GM12878 (cell line): ENCODE results near the gene AFG1L. TPM values are rescaled to one million over a fixed set of nuclear protein-coding genes. Genes with fewer than 3 reads are reported as not detected.

Experiments
- ATAC-seq: fragments of 200-7000 bp; cut with Tn5 transposase; 3 replicates; pipeline ENCODE4 v1.9.1; 2020; ENCODE audit warnings: mild to moderate bottlenecking, moderate library complexity
- BruUV-seq: library from RNA; stranded (reverse); fragments of 400-500 nt; replicated peaks from 2 replicates; lab custom pipeline; 2021; lab: Mats Ljungman, UMichigan
- CTCF ChIA-PET: fragments of 300-600 bp; sonication (Branson Sonifier 250); formaldehyde crosslinking; extraction: SDS; loops from one replicate; lab custom pipeline; 2021; ENCODE audit warnings: inconsistent platforms; lab: Yijun Ruan, JAX
- POLR2A ChIA-PET: fragments of 350-600 bp; formaldehyde crosslinking; extraction: SDS; loops from one replicate; lab custom pipeline; 2021; ENCODE audit warnings: inconsistent platforms; lab: Charles Lee
- RAD21 ChIA-PET: fragments of 300-600 bp; sonication (Branson Sonifier 250); formaldehyde crosslinking; loops from one replicate; lab custom pipeline; 2023; ENCODE audit warnings: antibody characterized with exemption; ENCODE audit not compliant: unreplicated experiment; lab: Charles Lee
- SMC1A ChIA-PET: fragments of 300-600 bp; sonication (Branson Sonifier 250); formaldehyde crosslinking; loops from one replicate; lab custom pipeline; 2023; ENCODE audit not compliant: unreplicated experiment, uncharacterized antibody; lab: Charles Lee
- DNase-seq: peaks from one replicate; pipeline ENCODE4 v3.0.0-alpha.2; 2011; ENCODE audit warnings: low read depth, low spot score
- FAIRE-seq: peaks from 3 replicates; lab custom pipeline; 2011; peaks lifted over from hg19 to GRCh38; lab: Jason Lieb, UNC
- H2AFZ ChIP-seq: 2 replicates; pipeline ENCODE4 v1.6.0; 2011; ENCODE audit warnings: low read depth, low read length, control low read depth; ENCODE audit not compliant: control insufficient read depth
- H3K27ac ChIP-seq: 2 replicates; pipeline ENCODE4 v1.5.1; 2011; ENCODE audit warnings: control low read depth; ENCODE audit not compliant: control insufficient read depth, insufficient read depth
- H3K27me3 ChIP-seq, 2 experiments: replicated peaks in 1 of 2; 2 replicates each; pipeline versions ENCODE4 v1.6.0 to v1.6.1; 2011; ENCODE audit warnings: low read length in 1 of 2; ENCODE audit not compliant: control insufficient read depth in 2 of 2, insufficient read depth in 2 of 2
- H3K36me3 ChIP-seq, 2 experiments: 2 replicates each; pipeline ENCODE4 v1.5.1; 2011; ENCODE audit warnings: low read length in 1 of 2; ENCODE audit not compliant: control insufficient read depth in 2 of 2, insufficient read depth in 2 of 2
- H3K4me1 ChIP-seq: 2 replicates; pipeline ENCODE4 v1.6.1; 2011; ENCODE audit warnings: mild to moderate bottlenecking, low read length, moderate library complexity, mixed read lengths; ENCODE audit not compliant: control insufficient read depth, insufficient read depth
- H3K4me2 ChIP-seq: 2 replicates; pipeline ENCODE4 v1.6.0; 2011; ENCODE audit warnings: control low read depth; ENCODE audit not compliant: control insufficient read depth, insufficient read depth
- H3K4me3 ChIP-seq: fragments of 200-600 bp; sonication (generic); 2 replicates; pipeline ENCODE4 v1.5.1; 2016
- H3K79me2 ChIP-seq: 2 replicates; pipeline ENCODE4 v1.6.0; 2011; ENCODE audit warnings: low read length; ENCODE audit not compliant: control insufficient read depth, insufficient read depth
- H3K9ac ChIP-seq: 2 replicates; pipeline ENCODE4 v1.8.0; 2011; ENCODE audit warnings: low read length, control low read depth, mixed read lengths; ENCODE audit not compliant: control insufficient read depth, insufficient read depth
- H3K9me3 ChIP-seq: replicated peaks from 3 replicates; pipeline ENCODE4 v1.5.1; 2011; ENCODE audit warnings: mild to moderate bottlenecking, low read length; ENCODE audit not compliant: control insufficient read depth, insufficient read depth
- H4K20me1 ChIP-seq: 2 replicates; pipeline ENCODE4 v1.6.0; 2011; ENCODE audit not compliant: control insufficient read depth, insufficient read depth
- BACH1 ChIP-seq: fragments of 450-650 bp; IDR thresholded peaks from 2 replicates; pipeline ENCODE4 v1.6.1; 2017; ENCODE audit warnings: mild to moderate bottlenecking, borderline replicate concordance
- CBFB ChIP-seq: IDR thresholded peaks from 2 replicates; pipeline ENCODE4 v1.6.1; 2016; ENCODE audit warnings: antibody characterized with exemption, low read depth
- CBX5 ChIP-seq: sonication (generic); IDR thresholded peaks from 2 replicates; pipeline ENCODE4 v1.6.1; 2016; ENCODE audit warnings: low read depth, moderate library complexity, mild to moderate bottlenecking, inconsistent platforms
- E2F8 ChIP-seq: fragments of 450-650 bp; IDR thresholded peaks from 2 replicates; pipeline ENCODE4 v1.6.1; 2018; ENCODE audit warnings: mild to moderate bottlenecking, low read depth, moderate library complexity; ENCODE audit not compliant: partially characterized antibody
- FOXK2 ChIP-seq: fragments of 450-650 bp; IDR thresholded peaks from 2 replicates; pipeline ENCODE4 v1.6.1; 2017; ENCODE audit warnings: mild to moderate bottlenecking, moderate library complexity
- KDM1A ChIP-seq: fragments of 200-600 bp; sonication (generic); IDR thresholded peaks from 2 replicates; pipeline ENCODE4 v1.6.1; 2016; ENCODE audit warnings: borderline replicate concordance
- MAX ChIP-seq: IDR thresholded peaks from 2 replicates; pipeline ENCODE4 v1.6.1; 2012; ENCODE audit warnings: low read depth, low read length, improper control_type of control experiment
- MTA3 ChIP-seq: IDR thresholded peaks from 2 replicates; pipeline ENCODE4 v1.6.1; 2012; ENCODE audit warnings: low read length, inconsistent platforms, borderline replicate concordance
- MYB ChIP-seq: fragments of 150-350 bp; IDR thresholded peaks from 2 replicates; pipeline ENCODE4 v1.6.1; 2014; ENCODE audit warnings: mild to moderate bottlenecking, low read depth, low read length, borderline replicate concordance
- NKRF ChIP-seq: fragments of 450-650 bp; conservative IDR thresholded peaks from 2 replicates; pipeline ENCODE4 v1.6.1; 2017; ENCODE audit warnings: mild to moderate bottlenecking, moderate library complexity
- NR2C1 ChIP-seq: fragments of 450-650 bp; IDR thresholded peaks from 2 replicates; pipeline ENCODE4 v1.6.1; 2017; ENCODE audit warnings: antibody characterized with exemption, mild to moderate bottlenecking, moderate library complexity
- POLR2AphosphoS2 ChIP-seq: IDR thresholded peaks from 2 replicates; pipeline ENCODE4 v1.6.1; 2011; ENCODE audit warnings: low read depth, mild to moderate bottlenecking, low read length, improper control_type of control experiment, moderate library complexity
- POLR2AphosphoS5 ChIP-seq: IDR thresholded peaks from 2 replicates; pipeline ENCODE4 v1.6.1; 2011; ENCODE audit warnings: mild to moderate bottlenecking, low read length, inconsistent platforms
- RELB ChIP-seq: fragments of 450-650 bp; IDR thresholded peaks from 2 replicates; pipeline ENCODE4 v1.6.1; 2017; ENCODE audit warnings: low read depth, mild to moderate bottlenecking, moderate library complexity
- STAT3 ChIP-seq: IDR thresholded peaks from 2 replicates; pipeline ENCODE4 v1.6.1; 2011; ENCODE audit warnings: low read depth, low read length, improper control_type of control experiment
- TCF3 ChIP-seq: IDR thresholded peaks from 2 replicates; pipeline ENCODE4 v1.6.1; 2012; ENCODE audit warnings: low read depth, mild to moderate bottlenecking, low read length, borderline replicate concordance; ENCODE audit not compliant: insufficient read depth
- USF1 ChIP-seq: IDR thresholded peaks from 2 replicates; pipeline ENCODE4 v1.6.1; 2011; ENCODE audit warnings: borderline replicate concordance, low read depth, mild to moderate bottlenecking, moderate library complexity, mixed read lengths, low read length; ENCODE audit not compliant: insufficient read depth; ENCODE audit errors: extremely low read length
- ZNF207 ChIP-seq: fragments of 450-650 bp; IDR thresholded peaks from 2 replicates; pipeline ENCODE4 v1.6.1; 2014; ENCODE audit warnings: antibody characterized with exemption, mild to moderate bottlenecking, borderline replicate concordance
- WGBS: methylation state at CpG from one replicate; pipeline ENCODE4 v1.1.6; 2016; ENCODE audit warnings: low lambda C conversion rate; ENCODE audit not compliant: insufficient replicate concordance, insufficient coverage; ENCODE audit errors: missing lambda C conversion rate; 5-methylcytosine and 5-hydroxymethylcytosine counted together
- in situ Hi-C: fragments of 300-500 bp; cut with MboI; formaldehyde crosslinking; loops from 9 replicates; pipeline ENCODE4 v1.14.3; 2018; ENCODE audit warnings: mixed read lengths
- intact Hi-C: fragments of 100-400 bp; cut with micrococcal nuclease; formaldehyde crosslinking; loops from one replicate; pipeline ENCODE4 v1.14.2; 2022; ENCODE audit not compliant: unreplicated experiment
- polyA plus RNA-seq, 11 experiments: library from polyadenylated mRNA; depleted of rRNA in 4 of 11; unstranded in 6 of 11; stranded (reverse) in 5 of 11; fragments of >200 nt; fragmentation: Nextera tagmentation in 4 of 11; fragmentation: Illumina TruSeq in 1 of 11; extraction: Ambion mirVana in 4 of 11; extraction: Trizol in 1 of 11; gene quantifications; 1 replicate in 1 of 11; 2 replicates in 10 of 11; pipeline versions ENCODE4 v1.2.1 to v1.2.3, GENCODE V29; 2011 to 2016; ENCODE audit warnings: inconsistent platforms in 2 of 11, missing spikeins in 2 of 11, low read depth in 1 of 11
- total RNA-seq, 4 experiments: library from RNA; depleted of rRNA in 3 of 4; stranded (reverse); fragments of >200 nt in 3 of 4; fragmentation: Illumina TruSeq in 1 of 4; extraction: Trizol in 1 of 4; gene quantifications; 2 replicates each; pipeline versions ENCODE4 v1.2.1 to v1.2.3, GENCODE V29; 2013 to 2021

AFG1L gene
- total and polyA plus RNA-seq, 10 of the 15 experiments (the other 5 are each of a cell fraction or from before 2014, with no cell fraction given): 2.3 to 9.0 (median 4.3) TPM

GRCh38 chr6:108355890-108356289, 61.0 kb downstream of the AFG1L start:
- Histone ChIP-seq H2AFZ (no peak overlapping the region), H3K27me3 (no peaks in the 10 kb centered on the region), H4K20me1 (no peaks in the 10 kb centered on the region), H3K4me1 (no peaks in the 10 kb centered on the region), H3K9me3 (no peaks in the 10 kb centered on the region), H3K36me3 (no peaks in the 10 kb centered on the region), H3K4me2 (no peak overlapping the region), H3K9ac (no peak overlapping the region), H3K4me3 (no peak overlapping the region), H3K79me2 (no peaks in the 10 kb centered on the region), H3K27ac (no peak overlapping the region)
- BruUV-seq: no TSS peak
- no peak for FAIRE-seq
- intact Hi-C loops (no loop called here), in situ Hi-C loops (no loop called here)
- POLR2A ChIA-PET: no interaction called here
- no peak for ATAC-seq
- SMC1A ChIA-PET: interaction anchor here (0.6 to 1.4 kb wide), 5 partner anchors 11 to 104 kb away, joined by 3 to 5 read pairs (median 4); partner anchors contain the start of gene SNX3
- DNase-seq: no peak
- CTCF ChIA-PET: interaction anchor here (1.5 kb wide), 1 partner anchor 76 kb away, joined by 5 read pairs; no protein-coding TSS in a partner anchor
- 91% methylated on average over 2 of the region's 2 CpGs for WGBS
- RAD21 ChIA-PET: no interaction called here
- TF ChIP-seq CBX5: no peak
- TF ChIP-seq TCF3: no peak
- TF ChIP-seq E2F8: no peak
- TF ChIP-seq FOXK2: no peak
- no peak for TF ChIP-seq POLR2AphosphoS5
- no peak for TF ChIP-seq NR2C1
- TF ChIP-seq CBFB: no peak
- TF ChIP-seq MAX: no peak
- no peak for TF ChIP-seq RELB
- TF ChIP-seq MYB: no peak
- TF ChIP-seq USF1: no peak
- TF ChIP-seq ZNF207: no peak
- no peak for TF ChIP-seq STAT3
- no peak for TF ChIP-seq NKRF
- no peak for TF ChIP-seq MTA3
- no peak for TF ChIP-seq KDM1A
- TF ChIP-seq POLR2AphosphoS2: no peak
- no peak for TF ChIP-seq BACH1
